Liver (tissue), 9 donors: ENCODE measurements around the gene PCDHB12. TPM values are rescaled to one million over a fixed set of nuclear protein-coding genes. Genes with fewer than 3 reads are reported as not detected.

Source experiments
- DNase-seq: peaks from one replicate; pipeline ENCODE4 v3.0.0-alpha.2; 2017; ENCODE audit warnings: low spot score
- H3K27ac ChIP-seq, 2 donors: one replicate each; pipeline ENCODE4 v1.7.0; 2013; ENCODE audit warnings: inconsistent platforms in 2 of 2, low read length in 2 of 2, control low read depth in 1 of 2, low read depth in 1 of 2, mild to moderate bottlenecking in 1 of 2
- H3K27me3 ChIP-seq, 4 donors: one replicate each; pipeline versions ENCODE4 v1.6.1 to v1.7.0; 2013; ENCODE audit warnings: low read length in 3 of 4, inconsistent platforms in 1 of 4, mild to moderate bottlenecking in 1 of 4, moderate library complexity in 1 of 4; ENCODE audit not compliant: control insufficient read depth in 4 of 4, insufficient read depth in 4 of 4
- H3K36me3 ChIP-seq, 4 donors: one replicate each; pipeline versions ENCODE4 v1.6.1 to v1.7.0; 2013; ENCODE audit warnings: low read length in 3 of 4, mild to moderate bottlenecking in 3 of 4, low read depth in 1 of 4, moderate library complexity in 1 of 4; ENCODE audit not compliant: control insufficient read depth in 4 of 4, insufficient read depth in 3 of 4
- H3K4me1 ChIP-seq, 4 donors: one replicate each; pipeline versions ENCODE4 v1.6.1 to v1.7.0; 2013; ENCODE audit warnings: low read length in 3 of 4, mild to moderate bottlenecking in 3 of 4, moderate library complexity in 1 of 4; ENCODE audit not compliant: control insufficient read depth in 4 of 4, insufficient read depth in 4 of 4
- H3K4me3 ChIP-seq, 3 donors: one replicate each; pipeline versions ENCODE4 v1.6.1 to v1.7.0; 2013; ENCODE audit warnings: low read length in 3 of 3, control low read depth in 1 of 3, low read depth in 1 of 3, mild to moderate bottlenecking in 1 of 3
- H3K9ac ChIP-seq, 2 donors: one replicate each; pipeline ENCODE4 v1.7.0; 2013; ENCODE audit warnings: low read length in 2 of 2, mild to moderate bottlenecking in 2 of 2, moderate library complexity in 2 of 2, control low read depth in 1 of 2, low read depth in 1 of 2
- H3K9me3 ChIP-seq, 4 donors: one replicate each; pipeline versions ENCODE4 v1.6.1 to v1.7.0; 2013; ENCODE audit warnings: low read length in 3 of 4; ENCODE audit not compliant: control insufficient read depth in 4 of 4
- CTCF ChIP-seq: fragments of 150-350 bp; IDR thresholded peaks from 2 replicates; pipeline ENCODE4 v1.5.1; 2017; ENCODE audit warnings: improper control_type of control experiment, low read depth, low read length; ENCODE audit not compliant: missing input control
- EGR1 ChIP-seq, 2 donors: IDR thresholded peaks; 2 replicates each; pipeline ENCODE4 v1.6.1; 2016 to 2018; ENCODE audit warnings: antibody characterized with exemption in 2 of 2, low read depth in 2 of 2
- FOXA1 ChIP-seq: IDR thresholded peaks from 2 replicates; pipeline ENCODE4 v1.6.1; 2016; ENCODE audit warnings: antibody characterized with exemption
- FOXA2 ChIP-seq: IDR thresholded peaks from 2 replicates; pipeline ENCODE4 v1.6.1; 2016; ENCODE audit warnings: antibody characterized with exemption
- GABPA ChIP-seq, 2 donors: IDR thresholded peaks in 1 of 2; conservative IDR thresholded peaks in 1 of 2; 2 replicates each; pipeline ENCODE4 v1.6.1; 2016; ENCODE audit warnings: antibody characterized with exemption in 2 of 2, mild to moderate bottlenecking in 1 of 2, moderate library complexity in 1 of 2
- HNF4A ChIP-seq, 2 donors: conservative IDR thresholded peaks; 2 replicates each; pipeline ENCODE4 v1.6.1; 2016; ENCODE audit warnings: antibody characterized with exemption in 2 of 2, mild to moderate bottlenecking in 2 of 2
- HNF4G ChIP-seq: IDR thresholded peaks from 2 replicates; pipeline ENCODE4 v1.6.1; 2016; ENCODE audit warnings: antibody characterized with exemption
- JUND ChIP-seq, 2 donors: IDR thresholded peaks; 2 replicates each; pipeline ENCODE4 v1.6.1; 2016; ENCODE audit warnings: antibody characterized with exemption in 2 of 2
- MAX ChIP-seq: IDR thresholded peaks from 2 replicates; pipeline ENCODE4 v1.6.1; 2016; ENCODE audit warnings: antibody characterized with exemption
- NR2F2 ChIP-seq: IDR thresholded peaks from 2 replicates; pipeline ENCODE4 v1.6.1; 2016; ENCODE audit warnings: antibody characterized with exemption
- RAD21 ChIP-seq, 2 donors: IDR thresholded peaks; 2 replicates each; pipeline ENCODE4 v1.6.1; 2016; ENCODE audit warnings: antibody characterized with exemption in 2 of 2, mild to moderate bottlenecking in 2 of 2
- REST ChIP-seq: IDR thresholded peaks from 2 replicates; pipeline ENCODE4 v1.6.1; 2016; ENCODE audit warnings: antibody characterized with exemption, mild to moderate bottlenecking
- RXRA ChIP-seq, 2 donors: IDR thresholded peaks; 2 replicates each; pipeline ENCODE4 v1.6.1; 2017 to 2018; ENCODE audit warnings: antibody characterized with exemption in 2 of 2, mild to moderate bottlenecking in 1 of 2
- SP1 ChIP-seq: IDR thresholded peaks from 2 replicates; pipeline ENCODE4 v1.6.1; 2018; ENCODE audit warnings: antibody characterized with exemption, mild to moderate bottlenecking
- TAF1 ChIP-seq: conservative IDR thresholded peaks from 2 replicates; pipeline ENCODE4 v1.6.1; 2016; ENCODE audit warnings: antibody characterized with exemption, mild to moderate bottlenecking
- YY1 ChIP-seq: IDR thresholded peaks from 2 replicates; pipeline ENCODE4 v1.6.1; 2016; ENCODE audit warnings: antibody characterized with exemption, mild to moderate bottlenecking
- ZBTB33 ChIP-seq: IDR thresholded peaks from 2 replicates; pipeline ENCODE4 v1.6.1; 2016; ENCODE audit warnings: antibody characterized with exemption
- WGBS: extraction: QIAGEN DNeasy Blood & Tissue Kit; methylation state at CpG from one replicate; pipeline ENCODE4 v1.1.7; 2013; 5-methylcytosine and 5-hydroxymethylcytosine counted together
- polyA plus RNA-seq, 2 donors: library from polyadenylated mRNA; stranded (reverse) in 1 of 2; unstranded in 1 of 2; fragments of 200-250 nt in 1 of 2; fragments of >200 nt in 1 of 2; fragmentation: Nextera tagmentation in 1 of 2; extraction: Ambion mirVana in 1 of 2; gene quantifications; one replicate each; pipeline versions ENCODE4 v1.2.1 to v1.2.3, GENCODE V29; 2013 to 2015
- total RNA-seq, 2 donors: library from RNA; depleted of rRNA; stranded (reverse); fragments of >200 nt; gene quantifications; one replicate each; pipeline ENCODE4 v1.2.3, GENCODE V29; 2014
- donor health status: healthy.
- donor health status: healthy.
- donor health status: healthy.
- donor health status: healthy.
- donor health status: healthy.

PCDHB12 gene
- total and polyA plus RNA-seq, 4 donors = 0.06 to 0.33 (median 0.20) TPM

GRCh38 chr5:141236516-141237313 is 28.2 kb downstream of the PCDHB12 start:
- Histone ChIP-seq H3K9ac (no peak overlapping the region), H3K4me1 (no peaks in the 10 kb centered on the region), H3K4me3 (peak overlapping the region in 1 of 3 donors; percentile 24), H3K27me3 (peaks cover 0 to 3% (median 1%) of the 10 kb centered on the region in 4 donors), H3K27ac (no peak overlapping the region), H3K36me3 (no peaks in the 10 kb centered on the region), H3K9me3 (peaks cover 45 to 87% (median 62%) of the 10 kb centered on the region in 4 donors)
- WGBS = 17% methylated on average over 32 of the region's 32 CpGs
- DNase-seq = no peak
- TF ChIP-seq FOXA1 (no peak), NR2F2 (no peak), HNF4G (no peak), YY1 (no peak), HNF4A (conservative IDR thresholded peaks at IDR 0.05) (no peak), MAX (no peak), RXRA (IDR thresholded peaks at IDR 0.05) (no peak), GABPA (IDR thresholded peaks at IDR 0.05 in 1 of 2, conservative IDR thresholded peaks at IDR 0.05 in 1 of 2) (no peak), TAF1 (no peak), SP1 (no peak), CTCF (no peak), FOXA2 (no peak), EGR1 (IDR thresholded peaks at IDR 0.05; ENCODE audit: low read depth in 2 of 2) (no peak), JUND (IDR thresholded peaks at IDR 0.05) (no peak), REST (no peak), RAD21 (IDR thresholded peaks at IDR 0.05) (no peak)

- DNase-seq = no peak
- WGBS = 19% methylated on average over 43 of the region's 43 CpGs
- Histone ChIP-seq H3K27ac (no peak overlapping the region), H3K27me3 (no peaks in the 10 kb centered on the region), H3K4me1 (no peaks in the 10 kb centered on the region), H3K9ac (no peak overlapping the region), H3K36me3 (no peaks in the 10 kb centered on the region), H3K9me3 (peaks cover 49 to 85% (median 60%) of the 10 kb centered on the region in 4 donors), H3K4me3 (peak overlapping the region in 1 of 3 donors; percentile 43)
- TF ChIP-seq CTCF (no peak), RXRA (IDR thresholded peaks at IDR 0.05) (no peak), EGR1 (IDR thresholded peaks at IDR 0.05; ENCODE audit: low read depth in 2 of 2) (no peak), REST (no peak), ZBTB33 (no peak), JUND (IDR thresholded peaks at IDR 0.05) (no peak), NR2F2 (no peak)
These were observed 33.0 kb downstream of the PCDHB12 start for GRCh38 chr5:141241496-141241895.
